GM18868 (cell line): ENCODE data around the gene GDF3.
"Not testable (repeated sequence)": the region's sequence is repeated elsewhere in the genome, so short reads cannot be mapped to it uniquely, and the experiment has no call there.

Experiments
- ATAC-seq: cut with Tn5 transposase; IDR thresholded peaks from one replicate; pipeline ENCODE4 v1.9.1; 2021; ENCODE audit warnings: mild to moderate bottlenecking, moderate library complexity; ENCODE audit not compliant: unreplicated experiment

The GDF3 gene

GRCh38 chr12:7668171-7668570 is 27.4 kb downstream of the GDF3 start:
- ATAC-seq, result no peak

- no peak for ATAC-seq
Measured at GRCh38 chr12:7667125-7667524, 28.4 kb downstream of the GDF3 start.

- no peak for ATAC-seq
Measured at GRCh38 chr12:7666595-7666994, 29.0 kb downstream of the GDF3 start.

GRCh38 chr12:7661741-7662140 is 33.8 kb downstream of the GDF3 start:
- no peak for ATAC-seq

- no peak for ATAC-seq
Measured at GRCh38 chr12:7656121-7656520, 39.5 kb downstream of the GDF3 start.

DNA sequence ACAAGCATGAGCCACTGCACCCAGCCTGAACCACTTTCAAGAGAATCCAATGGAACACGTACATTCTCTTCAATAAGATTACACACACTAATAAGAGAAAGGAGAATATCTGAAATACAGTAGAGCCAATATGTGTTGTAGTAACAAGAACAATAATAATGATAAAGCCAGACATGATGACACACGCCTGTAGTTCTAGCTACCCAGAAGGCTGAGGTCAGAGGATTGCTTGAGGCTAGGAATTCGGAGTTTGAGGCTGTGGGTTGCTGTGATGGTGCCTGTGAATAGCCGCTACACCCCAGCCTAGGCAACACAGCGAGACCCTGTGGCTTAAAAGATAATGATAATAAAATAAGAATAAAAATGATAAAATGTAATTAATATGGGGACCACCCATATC is 45.5 kb downstream of the GDF3 start:
- no peak for ATAC-seq

- no peak for ATAC-seq
Measured at GRCh38 chr12:7647071-7647470, 48.5 kb downstream of the GDF3 start.

GRCh38 chr12:7646178-7646475 is 49.4 kb downstream of the GDF3 start:
- no peak for ATAC-seq

GRCh38 chr12:7645395-7646177 is 50.0 kb downstream of the GDF3 start:
- ATAC-seq, result no peak

DNA sequence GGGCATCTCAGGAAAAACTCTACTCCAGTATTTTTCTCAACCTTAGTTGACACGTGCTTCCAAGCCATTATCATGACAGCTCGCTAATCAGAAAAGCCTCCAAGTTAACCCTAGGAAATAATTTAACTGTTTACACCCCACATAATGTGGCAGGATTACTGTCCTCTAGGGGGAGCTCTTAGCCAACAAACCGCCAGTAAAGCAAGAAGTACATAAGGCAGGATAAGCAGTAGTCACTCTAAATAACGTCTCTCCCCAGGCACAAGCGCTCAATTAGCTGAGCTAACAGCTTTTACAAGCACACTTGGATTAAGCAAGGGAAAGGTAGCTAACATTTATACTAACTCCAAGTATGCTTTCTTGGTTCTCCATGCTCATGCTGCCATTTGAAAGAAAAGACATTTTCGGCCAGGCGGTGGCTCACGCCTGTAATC is 52.7 kb downstream of the GDF3 start:
- ATAC-seq, result no peak

DNA sequence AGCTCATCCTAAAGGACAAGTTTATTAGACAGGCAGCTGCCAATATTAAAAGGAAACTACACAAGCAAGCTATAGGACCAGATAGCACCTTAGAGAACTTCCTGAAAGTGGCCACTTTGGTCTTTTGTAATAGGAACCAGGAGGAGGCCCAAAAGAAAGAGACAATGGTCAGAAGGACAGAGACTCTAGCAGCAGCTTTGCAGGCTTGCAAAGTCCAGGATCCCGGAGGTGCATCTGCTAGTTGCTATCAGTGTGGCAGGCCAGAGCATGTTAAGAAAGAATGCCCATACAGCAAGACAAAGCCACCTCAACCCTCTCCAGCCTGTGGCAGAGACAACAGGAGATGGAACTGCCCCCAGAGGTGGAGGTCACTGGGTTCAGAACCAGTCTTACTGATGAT is 53.3 kb downstream of the GDF3 start:
- ATAC-seq, result no peak

- not testable (repeated sequence) for ATAC-seq
Measured at GRCh38 chr12:7640123-7640995, 55.2 kb downstream of the GDF3 start.
